Adrenal gland (tissue), 12 donors: ENCODE measurements around the gene MAML2. TPM values are rescaled to one million over a fixed set of nuclear protein-coding genes. Genes with fewer than 3 reads are reported as not detected.
A peak's percentile ranks its signal among the peaks of the same experiment; 100 is the strongest.

ENCODE experiments used
- DNase-seq, 7 donors: peaks; one replicate each; pipeline ENCODE4 v3.0.0-alpha.2; 2019 to 2020
- H3K27ac ChIP-seq, 5 donors: fragments of 200-600 bp; sonication (generic) in 4 of 5; 1 replicate in 3 of 5; 2 replicates in 2 of 5; pipeline versions ENCODE4 v1.5.1 to v1.8.0; 2016 to 2020; ENCODE audit warnings: mild to moderate bottlenecking in 1 of 5
- H3K27me3 ChIP-seq: fragments of 200-600 bp; 2 replicates; pipeline ENCODE4 v1.8.0; 2021
- H3K36me3 ChIP-seq, 2 donors: fragments of 200-600 bp; replicated peaks in 1 of 2; 1 replicate in 1 of 2; 2 replicates in 1 of 2; pipeline versions ENCODE4 v1.5.1 to v1.8.0; 2018 to 2022
- H3K4me1 ChIP-seq, 2 donors: fragments of 200-600 bp; replicated peaks in 1 of 2; 1 replicate in 1 of 2; 2 replicates in 1 of 2; pipeline versions ENCODE4 v1.5.1 to v1.8.0; 2018 to 2021
- H3K4me3 ChIP-seq, 4 donors: fragments of 200-600 bp; sonication (generic) in 3 of 4; one replicate each; pipeline ENCODE4 v1.5.1; 2016 to 2018
- H3K9me3 ChIP-seq, 3 donors: fragments of 200-600 bp; sonication (generic) in 1 of 3; replicated peaks in 1 of 3; 1 replicate in 2 of 3; 2 replicates in 1 of 3; pipeline versions ENCODE4 v1.5.1 to v1.8.0; 2016 to 2021
- POLR2A ChIP-seq, 2 donors: fragments of 450-650 bp; IDR thresholded peaks; one replicate each; pipeline ENCODE4 v1.6.1; 2017; ENCODE audit warnings: antibody characterized with exemption in 2 of 2, mild to moderate bottlenecking in 2 of 2, moderate library complexity in 1 of 2
- WGBS, 4 donors: extraction: QIAGEN DNeasy Blood & Tissue Kit in 2 of 4; methylation state at CpG; one replicate each; pipeline versions ENCODE4 v1.1.5 to v1.1.7; 2013 to 2017; 5-methylcytosine and 5-hydroxymethylcytosine counted together
- intact Hi-C, 2 donors: fragments of 100-400 bp; cut with DNase I; formaldehyde crosslinking; loops; one replicate each; pipeline versions ENCODE4 v1.14.1 to v1.15.0; 2022 to 2023
- polyA plus RNA-seq, 3 donors: library from polyadenylated mRNA; stranded (reverse); fragments of 200-250 nt in 2 of 3; fragments of 350-450 nt in 1 of 3; fragmentation: Illumina TruSeq in 1 of 3; extraction: RNeasy Lipid Tissue Mini Kit (QIAGEN cat#74804) in 1 of 3; gene quantifications; one replicate each; pipeline ENCODE4 v1.2.3, GENCODE V29; 2013 to 2014
- total RNA-seq, 9 donors: library from RNA; depleted of rRNA in 4 of 9; stranded (reverse); fragments of >200 nt in 4 of 9; fragments of 120-200 nt in 1 of 9; fragmentation: NEBNext Ultra II Directional in 1 of 9; extraction: Animal tissue kit (Norgen Biotek cat#: 25700) in 1 of 9; gene quantifications; one replicate each; pipeline versions ENCODE4 v1.1.0 to v1.2.4, GENCODE V29; 2013 to 2023
- TF ChIP-seq, protein P1 (sequence below), 6 experiments: fragments of 450-650 bp in 4 of 6; fragments of 200-600 bp in 2 of 6; sonication (generic) in 1 of 6; IDR thresholded peaks; 1 replicate in 5 of 6; 2 replicates in 1 of 6; pipeline versions ENCODE4 v1.5.1 to v1.8.0; 2016 to 2021; ENCODE audit warnings: antibody characterized with exemption in 6 of 6, mild to moderate bottlenecking in 2 of 6, moderate library complexity in 1 of 6
- donor health status: healthy with polysubstance abuse.
- donor health status: Bipolar disorder and iron deficiency.
- donor health status: DM: yes; HTN: yes; CAD: no.
- donor health status: DM: no; HTN: no; CAD: no.
- donor health status: DM: no; HTN: no; CAD: no.
- donor health status: DM: yes; HTN: yes; CAD: no.

Gene MAML2
- total and polyA plus RNA-seq, 12 donors: 1.4 to 19.4 (median 7.6) TPM

DNA sequence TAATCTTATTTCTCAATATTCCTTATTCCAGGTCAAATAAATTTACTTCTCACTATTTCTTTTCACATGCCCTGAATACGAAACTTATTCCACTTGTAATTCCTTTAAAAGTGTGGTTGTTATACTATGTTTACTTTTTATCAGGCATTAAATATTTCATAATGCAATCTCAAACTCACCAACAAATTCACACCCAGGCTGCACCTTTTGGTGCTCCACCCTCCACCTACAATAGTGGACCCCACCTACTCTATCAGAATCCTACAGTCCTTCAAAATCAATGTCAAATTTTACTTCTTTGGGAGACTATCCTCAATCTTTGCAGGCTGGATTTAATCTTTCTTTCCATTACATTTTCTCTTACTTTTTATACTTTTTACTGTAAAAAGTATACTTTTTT, 353.2 kb downstream of the MAML2 start:
- Histone ChIP-seq H3K4me3 (no peak overlapping the region), H3K9me3 (no peaks in the 10 kb centered on the region), H3K27ac (no peak overlapping the region), H3K27me3 (no peaks in the 10 kb centered on the region), H3K36me3 (no peaks in the 10 kb centered on the region), H3K4me1 (peaks cover 0 to 6% of the 10 kb centered on the region in 2 donors)
- TF ChIP-seq POLR2A (IDR thresholded peaks at IDR 0.05): no peak
- TF ChIP-seq, protein P1, sequence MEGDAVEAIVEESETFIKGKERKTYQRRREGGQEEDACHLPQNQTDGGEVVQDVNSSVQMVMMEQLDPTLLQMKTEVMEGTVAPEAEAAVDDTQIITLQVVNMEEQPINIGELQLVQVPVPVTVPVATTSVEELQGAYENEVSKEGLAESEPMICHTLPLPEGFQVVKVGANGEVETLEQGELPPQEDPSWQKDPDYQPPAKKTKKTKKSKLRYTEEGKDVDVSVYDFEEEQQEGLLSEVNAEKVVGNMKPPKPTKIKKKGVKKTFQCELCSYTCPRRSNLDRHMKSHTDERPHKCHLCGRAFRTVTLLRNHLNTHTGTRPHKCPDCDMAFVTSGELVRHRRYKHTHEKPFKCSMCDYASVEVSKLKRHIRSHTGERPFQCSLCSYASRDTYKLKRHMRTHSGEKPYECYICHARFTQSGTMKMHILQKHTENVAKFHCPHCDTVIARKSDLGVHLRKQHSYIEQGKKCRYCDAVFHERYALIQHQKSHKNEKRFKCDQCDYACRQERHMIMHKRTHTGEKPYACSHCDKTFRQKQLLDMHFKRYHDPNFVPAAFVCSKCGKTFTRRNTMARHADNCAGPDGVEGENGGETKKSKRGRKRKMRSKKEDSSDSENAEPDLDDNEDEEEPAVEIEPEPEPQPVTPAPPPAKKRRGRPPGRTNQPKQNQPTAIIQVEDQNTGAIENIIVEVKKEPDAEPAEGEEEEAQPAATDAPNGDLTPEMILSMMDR (IDR thresholded peaks at IDR 0.05): no peak
- WGBS, 4 donors: 94 to 97% (median 96%) methylated on average over 1 of the region's 1 CpG
- intact Hi-C loops: no loop called here
- no peak for DNase-seq

DNA sequence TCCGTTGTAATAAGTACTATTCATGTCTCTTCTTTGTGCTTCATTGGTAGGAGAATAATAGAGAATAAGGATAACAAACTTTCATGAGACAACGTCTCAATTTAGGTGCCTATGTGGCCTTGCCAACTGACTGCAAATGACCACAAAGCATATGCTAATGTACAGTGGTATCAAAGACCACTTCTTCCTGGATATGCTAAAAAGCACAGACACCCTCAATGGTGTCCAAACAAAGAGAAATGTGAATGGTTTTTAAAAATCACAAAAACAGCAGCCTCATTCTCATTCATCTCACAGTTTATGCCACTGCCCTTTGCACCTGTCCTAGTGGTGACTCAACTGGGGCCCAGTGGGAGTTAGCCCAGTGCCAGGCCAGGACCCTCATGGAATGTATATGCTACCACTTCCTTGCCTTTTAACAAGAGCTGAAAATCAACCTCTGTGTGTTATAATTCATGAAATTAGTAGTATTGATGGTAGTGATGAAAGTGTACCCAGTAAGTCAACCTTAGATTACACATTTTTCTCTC, 353.9 kb downstream of the MAML2 start:
- Histone ChIP-seq H3K27ac (no peak overlapping the region), H3K9me3 (no peaks in the 10 kb centered on the region), H3K27me3 (no peaks in the 10 kb centered on the region), H3K4me3 (no peak overlapping the region), H3K36me3 (no peaks in the 10 kb centered on the region), H3K4me1 (peaks cover 0 to 6% of the 10 kb centered on the region in 2 donors)
- 91 to 97% (median 96%) methylated on average over 2 of the region's 2 CpGs for WGBS, 4 donors
- intact Hi-C loops: no loop called here
- no peak for DNase-seq
- no peak for TF ChIP-seq POLR2A (IDR thresholded peaks at IDR 0.05)
- TF ChIP-seq, protein P1 (IDR thresholded peaks at IDR 0.05): no peak

DNA sequence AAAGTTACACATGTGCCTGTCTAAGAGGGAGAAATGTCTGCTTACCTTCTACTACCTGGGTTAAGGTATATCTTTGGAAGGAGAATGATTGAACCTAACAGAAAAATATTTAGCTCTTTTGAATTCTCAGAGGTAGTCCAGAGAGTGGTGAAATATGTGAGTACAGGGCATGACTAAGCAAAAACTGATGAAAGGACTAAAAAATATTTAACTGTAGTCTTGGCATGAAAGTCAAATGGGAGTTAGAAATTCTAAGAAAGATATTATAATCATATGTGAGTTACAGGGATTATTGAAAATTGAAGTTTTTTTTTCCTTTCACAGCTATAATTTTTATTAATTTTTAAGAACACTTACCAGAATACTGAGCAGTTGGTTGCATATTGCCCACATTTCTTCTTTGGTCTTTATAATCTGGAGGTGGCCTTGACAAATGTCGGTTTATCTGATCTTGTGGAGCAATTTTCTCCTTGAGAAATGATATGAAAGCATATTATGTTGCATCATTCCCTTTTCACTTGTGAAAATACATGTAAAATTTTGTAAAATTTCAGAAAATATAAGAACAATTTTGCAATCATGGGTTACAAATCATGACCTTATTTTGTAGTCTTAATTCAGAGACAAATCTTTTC, 357.7 kb downstream of the MAML2 start:
- Histone ChIP-seq H3K27ac (peak overlapping the region in 1 of 5 donors; percentile 35), H3K27me3 (no peaks in the 10 kb centered on the region), H3K4me1 (peaks cover 0 to 6% of the 10 kb centered on the region in 2 donors), H3K4me3 (no peak overlapping the region), H3K36me3 (no peaks in the 10 kb centered on the region), H3K9me3 (no peaks in the 10 kb centered on the region)
- TF ChIP-seq, protein P1 (IDR thresholded peaks at IDR 0.05): no peak
- TF ChIP-seq POLR2A (IDR thresholded peaks at IDR 0.05): no peak
- WGBS, 4 donors: 48 to 56% (median 51%) methylated on average over 1 of the region's 1 CpG
- DNase-seq: no peak
- intact Hi-C loops: no loop called here

DNA sequence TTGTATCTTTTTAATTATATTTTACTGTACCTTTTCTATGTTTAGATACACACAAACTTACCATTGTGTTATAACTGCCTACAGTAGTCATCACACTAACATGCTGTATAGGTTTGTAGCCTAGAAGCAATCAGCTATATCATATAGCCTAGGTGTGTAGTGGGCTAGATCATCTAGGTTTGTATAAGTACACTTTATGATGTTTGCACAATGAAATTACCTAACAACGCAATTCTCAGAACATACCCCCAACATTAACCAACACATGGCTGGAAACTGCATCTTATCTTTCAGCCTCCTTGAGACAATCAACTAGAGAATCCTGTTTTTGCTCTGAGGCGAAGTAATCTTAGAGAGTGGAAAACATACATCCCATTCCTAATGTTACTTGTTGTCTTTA, 358.9 kb downstream of the MAML2 start:
- no peak overlapping the region for H3K4me3 ChIP-seq
- intact Hi-C loops: no loop called here
- peaks cover 0 to 6% of the 10 kb centered on the region in 2 donors for H3K4me1 ChIP-seq
- H3K27me3 ChIP-seq: no peaks in the 10 kb centered on the region
- TF ChIP-seq POLR2A (IDR thresholded peaks at IDR 0.05): no peak
- TF ChIP-seq, protein P1 (IDR thresholded peaks at IDR 0.05): no peak
- no peaks in the 10 kb centered on the region for H3K9me3 ChIP-seq
- WGBS, 4 donors: 96 to 100% (median 98%) methylated on average over 2 of the region's 2 CpGs
- DNase-seq: no peak
- H3K27ac ChIP-seq: no peak overlapping the region
- peaks cover 0 to 4% of the 10 kb centered on the region in 2 donors for H3K36me3 ChIP-seq
